ENCODE results near the gene OSBP2. TPM values are rescaled to one million over a fixed set of nuclear protein-coding genes. Genes with fewer than 3 reads are reported as not detected.
A peak's percentile ranks its signal among the peaks of the same experiment; 100 is the strongest.

OSBP2 gene
- total RNA-seq, 1 experiment from 2014 or later = 10.2 TPM

- Histone ChIP-seq H2AFZ (ENCODE audit: low read length) (no peak overlapping the region), H4K20me1 (ENCODE audit: low read length) (no peaks in the 10 kb centered on the region), H3K36me3 (ENCODE audit: low read depth, low read length) (no peaks in the 10 kb centered on the region), H3K9ac (ENCODE audit: low read length) (no peak overlapping the region), H3K27ac (ENCODE audit: low read length) (no peak overlapping the region), H3F3A (ENCODE audit: low read length, unreplicated experiment) (peaks cover 2% of the 10 kb centered on the region), H3K4me1 (ENCODE audit: insufficient read depth, low read length) (peaks cover 18% of the 10 kb centered on the region), H3K79me2 (ENCODE audit: low read length) (no peaks in the 10 kb centered on the region), H3K4me2 (ENCODE audit: low read length) (no peak overlapping the region), H3K4me3 (ENCODE audit: low read length) (no peak overlapping the region), H3K27me3 (ENCODE audit: low read length) (no peaks in the 10 kb centered on the region), H3K9me3 (ENCODE audit: low read length) (no peaks in the 10 kb centered on the region), H3K9me2 (replicated peaks; ENCODE audit: low read length) (no peaks in the 10 kb centered on the region)
- TF ChIP-seq CTCF (conservative IDR thresholded peaks at IDR 0.05; ENCODE audit: low read depth, low read length) (no peak), EZH2 (IDR thresholded peaks at IDR 0.05; ENCODE audit: low read length, unreplicated experiment) (no peak), EZH2phosphoT487 (IDR thresholded peaks at IDR 0.05; ENCODE audit: borderline replicate concordance, low read length) (no peak)
- ChIA-PET POLR2A (ENCODE audit: unreplicated experiment) (no interaction called here), CTCF (no interaction called here)
- BruUV-seq (replicated peaks) = no TSS peak
- intact Hi-C loops (cut with micrococcal nuclease) = no loop called here
- ATAC-seq = no peak
- DNase-seq = no peak
These were observed 76.0 kb downstream of the OSBP2 start for GRCh38 chr22:30770716-30771115.

GRCh38 chr22:30773919-30774318 lies 79.2 kb downstream of the OSBP2 start:
- H3K4me1 ChIP-seq (ENCODE audit: insufficient read depth, low read length) = peaks cover 18% of the 10 kb centered on the region
- no peaks in the 10 kb centered on the region for H3K9me2 ChIP-seq (replicated peaks; ENCODE audit: low read length)
- H3K27ac ChIP-seq (ENCODE audit: low read length) = peak overlapping the region; percentile 98
- BruUV-seq (replicated peaks) = TSS peak; percentile 80
- H3K27me3 ChIP-seq (ENCODE audit: low read length) = no peaks in the 10 kb centered on the region
- POLR2A ChIA-PET (ENCODE audit: unreplicated experiment) = interaction anchor here (1.0 kb wide), 1 partner anchor 30 kb away, joined by 3 read pairs; no protein-coding TSS in a partner anchor
- no peak overlapping the region for H2AFZ ChIP-seq (ENCODE audit: low read length)
- H3K4me3 ChIP-seq (ENCODE audit: low read length) = no peak overlapping the region
- H3K4me2 ChIP-seq (ENCODE audit: low read length) = peak overlapping the region; percentile 76
- TF ChIP-seq CTCF (conservative IDR thresholded peaks at IDR 0.05; ENCODE audit: low read depth, low read length) = no peak
- TF ChIP-seq EZH2 (IDR thresholded peaks at IDR 0.05; ENCODE audit: low read length, unreplicated experiment) = no peak
- TF ChIP-seq EZH2phosphoT487 (IDR thresholded peaks at IDR 0.05; ENCODE audit: borderline replicate concordance, low read length) = no peak
- no peaks in the 10 kb centered on the region for H4K20me1 ChIP-seq (ENCODE audit: low read length)
- no peaks in the 10 kb centered on the region for H3K9me3 ChIP-seq (ENCODE audit: low read length)
- CTCF ChIA-PET = no interaction called here
- peak overlapping the region; percentile 88 for H3K9ac ChIP-seq (ENCODE audit: low read length)
- intact Hi-C loops (cut with micrococcal nuclease) = loop anchor here (1.0 kb wide), 2 partner anchors 8 to 28 kb away; no protein-coding TSS in a partner anchor
- H3K36me3 ChIP-seq (ENCODE audit: low read depth, low read length) = no peaks in the 10 kb centered on the region
- no peak for ATAC-seq
- H3F3A ChIP-seq (ENCODE audit: low read length, unreplicated experiment) = peaks cover 2% of the 10 kb centered on the region
- no peak for DNase-seq
- no peaks in the 10 kb centered on the region for H3K79me2 ChIP-seq (ENCODE audit: low read length)

GRCh38 chr22:30774566-30774965 lies 79.9 kb downstream of the OSBP2 start:
- no peak overlapping the region for H2AFZ ChIP-seq (ENCODE audit: low read length)
- ATAC-seq (peak; percentile 85), DNase-seq (peak; percentile 70)
- H3K79me2 ChIP-seq (ENCODE audit: low read length) = no peaks in the 10 kb centered on the region
- peak overlapping the region; percentile 88 for H3K9ac ChIP-seq (ENCODE audit: low read length)
- TF ChIP-seq EZH2 (IDR thresholded peaks at IDR 0.05; ENCODE audit: low read length, unreplicated experiment) (no peak), CTCF (conservative IDR thresholded peaks at IDR 0.05; ENCODE audit: low read depth, low read length) (no peak), EZH2phosphoT487 (IDR thresholded peaks at IDR 0.05; ENCODE audit: borderline replicate concordance, low read length) (no peak)
- H3K9me2 ChIP-seq (replicated peaks; ENCODE audit: low read length) = no peaks in the 10 kb centered on the region
- no peak overlapping the region for H3K4me3 ChIP-seq (ENCODE audit: low read length)
- no peaks in the 10 kb centered on the region for H3K27me3 ChIP-seq (ENCODE audit: low read length)
- CTCF ChIA-PET = no interaction called here
- POLR2A ChIA-PET (ENCODE audit: unreplicated experiment) = interaction anchor here (0.6 kb wide), 1 partner anchor 79 kb away, joined by 4 read pairs; no protein-coding TSS in a partner anchor
- peak overlapping the region; percentile 98 for H3K27ac ChIP-seq (ENCODE audit: low read length)
- intact Hi-C loops (cut with micrococcal nuclease) = loop anchor here (1.0 kb wide), 2 partner anchors 8 to 28 kb away; no protein-coding TSS in a partner anchor
- peaks cover 2% of the 10 kb centered on the region for H3F3A ChIP-seq (ENCODE audit: low read length, unreplicated experiment)
- no peaks in the 10 kb centered on the region for H3K9me3 ChIP-seq (ENCODE audit: low read length)
- H3K36me3 ChIP-seq (ENCODE audit: low read depth, low read length) = no peaks in the 10 kb centered on the region
- no TSS peak for BruUV-seq (replicated peaks)
- peaks cover 18% of the 10 kb centered on the region for H3K4me1 ChIP-seq (ENCODE audit: insufficient read depth, low read length)
- no peaks in the 10 kb centered on the region for H4K20me1 ChIP-seq (ENCODE audit: low read length)
- peak overlapping the region; percentile 76 for H3K4me2 ChIP-seq (ENCODE audit: low read length)

Data from PC-3 (cell line).